Naive thymus-derived CD4-positive, alpha-beta T cell (primary cell): Measurements from ENCODE around the gene GMDS. TPM values are rescaled to one million over a fixed set of nuclear protein-coding genes. Genes with fewer than 3 reads are reported as not detected.

Experiments used
- ATAC-seq: fragments of 150-1000 bp; cut with Tn5 transposase; 2 replicates; pipeline ENCODE4 v1.10.0; 2021; ENCODE audit warnings: mild to moderate bottlenecking, moderate library complexity
- CTCF ChIA-PET: fragments of 350-600 bp; sonication (Branson Sonifier 250); formaldehyde crosslinking; loops from one replicate; lab custom pipeline; 2021; ENCODE audit warnings: antibody characterized with exemption; lab: Charles Lee
- POLR2A ChIA-PET: fragments of 350-600 bp; sonication (Branson Sonifier 250); formaldehyde crosslinking; loops from one replicate; lab custom pipeline; 2021; ENCODE audit warnings: antibody characterized with exemption, inconsistent platforms; lab: Charles Lee
- DNase-seq, 9 donors: peaks; one replicate each; pipeline versions ENCODE4 v3.0.0 to v3.0.0-alpha.2; 2020 to 2022; ENCODE audit warnings: mixed read lengths in 1 of 9
- H3K27ac ChIP-seq: one replicate; pipeline ENCODE4 v1.7.0; 2013; ENCODE audit warnings: mild to moderate bottlenecking, low read depth, low read length, moderate library complexity
- H3K27me3 ChIP-seq, 2 donors: one replicate each; pipeline ENCODE4 v1.7.0; 2013; ENCODE audit warnings: low read length in 2 of 2, mild to moderate bottlenecking in 2 of 2, moderate library complexity in 2 of 2; ENCODE audit not compliant: control insufficient read depth in 2 of 2, insufficient read depth in 2 of 2
- H3K36me3 ChIP-seq, 3 experiments: 1 replicate in 2 of 3; 2 replicates in 1 of 3; pipeline ENCODE4 v1.7.0; 2013; ENCODE audit warnings: low read length in 3 of 3, mild to moderate bottlenecking in 3 of 3, moderate library complexity in 1 of 3; ENCODE audit not compliant: insufficient read depth in 3 of 3, control insufficient read depth in 2 of 3
- H3K4me1 ChIP-seq, 2 donors: one replicate each; pipeline ENCODE4 v1.7.0; 2013; ENCODE audit warnings: low read length in 2 of 2, mild to moderate bottlenecking in 2 of 2, moderate library complexity in 1 of 2; ENCODE audit not compliant: control insufficient read depth in 2 of 2, insufficient read depth in 2 of 2
- H3K4me3 ChIP-seq: 2 replicates; pipeline ENCODE4 v1.7.0; 2013; ENCODE audit warnings: mild to moderate bottlenecking, low read length
- H3K9me3 ChIP-seq, 3 experiments: 1 replicate in 2 of 3; 2 replicates in 1 of 3; pipeline ENCODE4 v1.7.0; 2013; ENCODE audit warnings: low read length in 3 of 3; ENCODE audit not compliant: control insufficient read depth in 2 of 3
- H3K27ac Mint-ChIP-seq, 9 donors: one replicate each; pipeline ENCODE4 v1.8.0; 2020 to 2022; ENCODE audit warnings: mixed read lengths in 9 of 9, mild to moderate bottlenecking in 8 of 9, moderate library complexity in 5 of 9, inconsistent platforms in 2 of 9
- H3K27me3 Mint-ChIP-seq, 5 donors: one replicate each; pipeline ENCODE4 v1.8.0; 2021 to 2022; ENCODE audit warnings: mixed read lengths in 5 of 5, mild to moderate bottlenecking in 1 of 5
- H3K36me3 Mint-ChIP-seq, 5 donors: one replicate each; pipeline ENCODE4 v1.8.0; 2020 to 2022; ENCODE audit warnings: mixed read lengths in 5 of 5, mild to moderate bottlenecking in 3 of 5, inconsistent platforms in 1 of 5
- H3K4me1 Mint-ChIP-seq, 7 donors: one replicate each; pipeline ENCODE4 v1.8.0; 2020 to 2022; ENCODE audit warnings: mixed read lengths in 7 of 7, mild to moderate bottlenecking in 3 of 7, inconsistent platforms in 1 of 7
- H3K4me3 Mint-ChIP-seq, 10 donors: one replicate each; pipeline ENCODE4 v1.8.0; 2020 to 2022; ENCODE audit warnings: mild to moderate bottlenecking in 10 of 10, mixed read lengths in 10 of 10, moderate library complexity in 6 of 10, inconsistent platforms in 2 of 10
- H3K9me3 Mint-ChIP-seq, 11 donors: one replicate each; pipeline ENCODE4 v1.8.0; 2020 to 2022; ENCODE audit warnings: mixed read lengths in 11 of 11, mild to moderate bottlenecking in 4 of 11, inconsistent platforms in 1 of 11, moderate library complexity in 1 of 11
- intact Hi-C, 2 donors: fragments of 100-400 bp; cut with micrococcal nuclease; formaldehyde crosslinking; loops; one replicate each; pipeline ENCODE4 v1.15.1; 2023
- polyA plus RNA-seq, 2 donors: library from polyadenylated mRNA; unstranded; fragments of 300-500 nt; fragmentation: Illumina TruSeq; gene quantifications; one replicate each; pipeline ENCODE4 v1.2.3, GENCODE V29; 2021
- total RNA-seq, 6 experiments: library from RNA in 5 of 6; stranded (reverse) in 5 of 6; gene quantifications; 1 replicate in 5 of 6; 2 replicates in 1 of 6; pipeline ENCODE4 v1.2.3 and lab custom pipeline; 2021 to 2026

GMDS gene
- total and polyA plus RNA-seq, 7 experiments from 2014 or later: 12.7 to 33.9 (median 18.3) TPM

- ChIA-PET POLR2A (no interaction called here), CTCF (no interaction called here)
- H3K27me3 ChIP-seq: no peaks in the 10 kb centered on the region
- no peaks in the 10 kb centered on the region for H3K4me1 ChIP-seq
- no peaks in the 10 kb centered on the region for H3K36me3 ChIP-seq
- Mint-ChIP-seq H3K27me3 (peaks cover 0 to 1% (median 0%) of the 10 kb centered on the region in 5 donors), H3K4me1 (no peaks in the 10 kb centered on the region), H3K36me3 (peaks cover 0 to 4% (median 0%) of the 10 kb centered on the region in 5 donors), H3K27ac (no peak overlapping the region), H3K9me3 (no peaks in the 10 kb centered on the region), H3K4me3 (no peak overlapping the region)
- H3K27ac ChIP-seq: no peak overlapping the region
- intact Hi-C loops: no loop called here
- no peaks in the 10 kb centered on the region for H3K9me3 ChIP-seq
- no peak for DNase-seq
- H3K4me3 ChIP-seq: no peak overlapping the region
- no peak for ATAC-seq
Observed at GRCh38 chr6:1817033-1817761, 428.2 kb downstream of the GMDS start.

GRCh38 chr6:1815827-1816452 is 429.5 kb downstream of the GMDS start:
- Mint-ChIP-seq H3K27ac (no peak overlapping the region), H3K4me1 (no peaks in the 10 kb centered on the region), H3K4me3 (no peak overlapping the region), H3K36me3 (peaks cover 0 to 11% (median 0%) of the 10 kb centered on the region in 5 donors), H3K27me3 (peaks cover 0 to 2% (median 0%) of the 10 kb centered on the region in 5 donors), H3K9me3 (no peaks in the 10 kb centered on the region)
- H3K4me1 ChIP-seq: no peaks in the 10 kb centered on the region
- ChIA-PET POLR2A (no interaction called here), CTCF (no interaction called here)
- H3K36me3 ChIP-seq: no peaks in the 10 kb centered on the region
- no peaks in the 10 kb centered on the region for H3K27me3 ChIP-seq
- ATAC-seq: no peak
- no peak overlapping the region for H3K4me3 ChIP-seq
- no peaks in the 10 kb centered on the region for H3K9me3 ChIP-seq
- intact Hi-C loops: no loop called here
- H3K27ac ChIP-seq: no peak overlapping the region
- DNase-seq: no peak

DNA sequence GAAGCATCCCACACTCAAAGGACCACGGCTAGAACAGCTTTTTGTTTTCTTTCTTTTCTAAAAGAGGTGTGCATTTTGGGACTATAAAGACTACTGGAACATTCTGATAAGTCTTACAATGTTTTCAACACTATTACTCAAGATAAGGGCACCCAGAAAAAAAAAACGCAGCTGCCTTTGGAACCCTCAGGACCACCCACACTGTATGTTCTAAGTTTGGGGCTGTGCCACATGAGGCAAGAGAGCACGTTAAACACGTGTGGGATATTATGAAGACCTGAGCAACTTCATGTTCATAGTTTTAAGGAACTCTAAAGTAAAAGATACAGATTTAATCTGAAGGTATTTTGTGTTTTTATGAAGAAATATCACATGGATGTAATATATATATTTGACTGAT is 431.1 kb downstream of the GMDS start:
- Mint-ChIP-seq H3K4me1 (no peaks in the 10 kb centered on the region), H3K36me3 (peaks cover 0 to 17% (median 0%) of the 10 kb centered on the region in 5 donors), H3K4me3 (no peak overlapping the region), H3K27me3 (peaks cover 0 to 2% (median 0%) of the 10 kb centered on the region in 5 donors), H3K9me3 (no peaks in the 10 kb centered on the region), H3K27ac (peak overlapping the region in 1 of 9 donors; percentile 38)
- no peak for ATAC-seq
- Histone ChIP-seq H3K4me3 (no peak overlapping the region), H3K27ac (no peak overlapping the region), H3K36me3 (no peaks in the 10 kb centered on the region), H3K9me3 (no peaks in the 10 kb centered on the region), H3K27me3 (no peaks in the 10 kb centered on the region), H3K4me1 (no peaks in the 10 kb centered on the region)
- ChIA-PET POLR2A (no interaction called here), CTCF (no interaction called here)
- DNase-seq: no peak
- intact Hi-C loops: no loop called here

GRCh38 chr6:1812487-1812886 is 432.9 kb downstream of the GMDS start:
- no peak for ATAC-seq

GRCh38 chr6:1812034-1812433 is 433.4 kb downstream of the GMDS start:
- intact Hi-C loops: no loop called here
- no peaks in the 10 kb centered on the region for H3K36me3 ChIP-seq
- H3K27ac Mint-ChIP-seq: no peak overlapping the region
- peaks cover 0 to 13% (median 0%) of the 10 kb centered on the region in 5 donors for H3K36me3 Mint-ChIP-seq
- no peak overlapping the region for H3K4me3 Mint-ChIP-seq
- H3K9me3 Mint-ChIP-seq: no peaks in the 10 kb centered on the region
- ATAC-seq (no peak), DNase-seq (no peak)
- no peaks in the 10 kb centered on the region for H3K27me3 ChIP-seq
- no peaks in the 10 kb centered on the region for H3K4me1 ChIP-seq
- CTCF ChIA-PET: no interaction called here
- H3K9me3 ChIP-seq: no peaks in the 10 kb centered on the region
- H3K4me1 Mint-ChIP-seq: no peaks in the 10 kb centered on the region
- no peak overlapping the region for H3K4me3 ChIP-seq
- H3K27ac ChIP-seq: no peak overlapping the region
- POLR2A ChIA-PET: no interaction called here
- peaks cover 0 to 2% (median 0%) of the 10 kb centered on the region in 5 donors for H3K27me3 Mint-ChIP-seq

More at GRCh38 chr6:1812487-1812886, 432.9 kb downstream of the GMDS start:
- CTCF ChIA-PET: no interaction called here
- H3K27ac ChIP-seq: no peak overlapping the region
- no peak overlapping the region for H3K4me3 Mint-ChIP-seq
- H3K27me3 Mint-ChIP-seq: peaks cover 0 to 2% (median 0%) of the 10 kb centered on the region in 5 donors
- POLR2A ChIA-PET: no interaction called here
- no peaks in the 10 kb centered on the region for H3K4me1 ChIP-seq
- no peaks in the 10 kb centered on the region for H3K27me3 ChIP-seq
- H3K36me3 ChIP-seq: no peaks in the 10 kb centered on the region
- H3K36me3 Mint-ChIP-seq: peaks cover 0 to 13% (median 0%) of the 10 kb centered on the region in 5 donors
- DNase-seq: no peak
- H3K27ac Mint-ChIP-seq: no peak overlapping the region
- H3K9me3 Mint-ChIP-seq: no peaks in the 10 kb centered on the region
- no peaks in the 10 kb centered on the region for H3K4me1 Mint-ChIP-seq
- H3K9me3 ChIP-seq: no peaks in the 10 kb centered on the region
- H3K4me3 ChIP-seq: no peak overlapping the region
- intact Hi-C loops: no loop called here

GRCh38 chr6:1810880-1811279 is 434.5 kb downstream of the GMDS start:
- ChIA-PET POLR2A (no interaction called here), CTCF (no interaction called here)
- Mint-ChIP-seq H3K27me3 (peaks cover 0 to 2% (median 0%) of the 10 kb centered on the region in 5 donors), H3K4me3 (no peak overlapping the region), H3K9me3 (no peaks in the 10 kb centered on the region), H3K27ac (no peak overlapping the region), H3K36me3 (peaks cover 0 to 13% (median 0%) of the 10 kb centered on the region in 5 donors), H3K4me1 (no peaks in the 10 kb centered on the region)
- Histone ChIP-seq H3K36me3 (no peaks in the 10 kb centered on the region), H3K4me1 (no peaks in the 10 kb centered on the region), H3K9me3 (no peaks in the 10 kb centered on the region), H3K4me3 (no peak overlapping the region), H3K27me3 (no peaks in the 10 kb centered on the region), H3K27ac (no peak overlapping the region)
- intact Hi-C loops: no loop called here
- no peak for ATAC-seq
- no peak for DNase-seq
